Measurements from ENCODE around the gene PACRG. TPM values are rescaled to one million over a fixed set of nuclear protein-coding genes. Genes with fewer than 3 reads are reported as not detected.

The PACRG gene
- total RNA-seq, 1 donor from 2014 or later = 1.2 TPM

DNA sequence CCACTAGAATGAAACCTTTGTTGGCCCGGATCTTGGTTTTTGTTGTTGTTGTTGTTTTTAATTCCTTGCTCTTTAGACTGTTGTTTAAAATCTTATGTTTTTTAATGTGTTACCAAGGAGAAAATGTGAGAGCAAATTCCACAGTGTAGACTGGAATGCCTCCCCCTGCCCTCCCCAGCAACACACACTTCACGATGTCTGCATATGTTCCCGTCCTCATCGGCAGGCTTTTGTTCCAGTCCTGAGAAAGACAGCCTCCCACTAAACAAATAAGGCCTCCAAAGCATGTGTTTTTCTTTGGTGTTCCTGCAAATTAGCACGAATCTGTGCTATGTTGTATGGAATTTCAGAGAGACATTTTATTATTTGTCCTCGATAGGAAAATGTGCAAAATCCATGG lies 423.4 kb downstream of the PACRG start:
- DNase-seq (ENCODE audit: extremely low spot score, unreplicated experiment) = no peak
- H3K9me3 Mint-ChIP-seq (ENCODE audit: unreplicated experiment) = no peaks in the 10 kb centered on the region
- TF ChIP-seq, protein P1, sequence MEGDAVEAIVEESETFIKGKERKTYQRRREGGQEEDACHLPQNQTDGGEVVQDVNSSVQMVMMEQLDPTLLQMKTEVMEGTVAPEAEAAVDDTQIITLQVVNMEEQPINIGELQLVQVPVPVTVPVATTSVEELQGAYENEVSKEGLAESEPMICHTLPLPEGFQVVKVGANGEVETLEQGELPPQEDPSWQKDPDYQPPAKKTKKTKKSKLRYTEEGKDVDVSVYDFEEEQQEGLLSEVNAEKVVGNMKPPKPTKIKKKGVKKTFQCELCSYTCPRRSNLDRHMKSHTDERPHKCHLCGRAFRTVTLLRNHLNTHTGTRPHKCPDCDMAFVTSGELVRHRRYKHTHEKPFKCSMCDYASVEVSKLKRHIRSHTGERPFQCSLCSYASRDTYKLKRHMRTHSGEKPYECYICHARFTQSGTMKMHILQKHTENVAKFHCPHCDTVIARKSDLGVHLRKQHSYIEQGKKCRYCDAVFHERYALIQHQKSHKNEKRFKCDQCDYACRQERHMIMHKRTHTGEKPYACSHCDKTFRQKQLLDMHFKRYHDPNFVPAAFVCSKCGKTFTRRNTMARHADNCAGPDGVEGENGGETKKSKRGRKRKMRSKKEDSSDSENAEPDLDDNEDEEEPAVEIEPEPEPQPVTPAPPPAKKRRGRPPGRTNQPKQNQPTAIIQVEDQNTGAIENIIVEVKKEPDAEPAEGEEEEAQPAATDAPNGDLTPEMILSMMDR (IDR thresholded peaks at IDR 0.05) = no peak
- peak overlapping the region; percentile 30 for H3K4me3 Mint-ChIP-seq (ENCODE audit: unreplicated experiment)
- H3K27me3 Mint-ChIP-seq (ENCODE audit: unreplicated experiment) = peaks cover 8% of the 10 kb centered on the region
- peak overlapping the region; percentile 90 for H3K27ac Mint-ChIP-seq (ENCODE audit: unreplicated experiment)
- H3K36me3 Mint-ChIP-seq (ENCODE audit: unreplicated experiment) = no peaks in the 10 kb centered on the region
- peaks cover 14% of the 10 kb centered on the region for H3K4me1 Mint-ChIP-seq (ENCODE audit: unreplicated experiment)

DNA sequence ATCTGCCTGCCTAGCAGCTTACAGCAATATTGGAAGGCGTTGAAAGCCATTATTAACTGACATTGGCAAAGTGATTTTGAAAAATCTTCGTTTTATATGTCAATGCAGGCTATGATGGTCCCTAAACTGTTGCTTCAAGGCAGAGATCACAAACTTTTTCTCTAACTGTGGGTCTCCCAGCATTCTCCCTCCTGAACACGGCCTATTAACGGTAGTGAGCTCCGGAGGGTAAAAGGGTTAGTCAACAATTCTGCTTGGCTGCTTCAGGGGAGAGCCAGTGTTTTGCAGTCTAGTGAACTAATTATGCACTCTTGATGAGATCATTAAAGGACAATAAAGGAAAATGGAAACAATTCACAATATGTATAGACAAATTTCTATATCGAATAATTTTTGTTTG lies 424.9 kb downstream of the PACRG start:
- Mint-ChIP-seq H3K9me3 (ENCODE audit: unreplicated experiment) (no peaks in the 10 kb centered on the region), H3K36me3 (ENCODE audit: unreplicated experiment) (no peaks in the 10 kb centered on the region), H3K4me3 (ENCODE audit: unreplicated experiment) (no peak overlapping the region), H3K27me3 (ENCODE audit: unreplicated experiment) (peaks cover 7% of the 10 kb centered on the region), H3K4me1 (ENCODE audit: unreplicated experiment) (peaks cover 14% of the 10 kb centered on the region), H3K27ac (ENCODE audit: unreplicated experiment) (no peak overlapping the region)
- TF ChIP-seq, protein P1 (IDR thresholded peaks at IDR 0.05) = no peak
- no peak for DNase-seq (ENCODE audit: extremely low spot score, unreplicated experiment)

DNA sequence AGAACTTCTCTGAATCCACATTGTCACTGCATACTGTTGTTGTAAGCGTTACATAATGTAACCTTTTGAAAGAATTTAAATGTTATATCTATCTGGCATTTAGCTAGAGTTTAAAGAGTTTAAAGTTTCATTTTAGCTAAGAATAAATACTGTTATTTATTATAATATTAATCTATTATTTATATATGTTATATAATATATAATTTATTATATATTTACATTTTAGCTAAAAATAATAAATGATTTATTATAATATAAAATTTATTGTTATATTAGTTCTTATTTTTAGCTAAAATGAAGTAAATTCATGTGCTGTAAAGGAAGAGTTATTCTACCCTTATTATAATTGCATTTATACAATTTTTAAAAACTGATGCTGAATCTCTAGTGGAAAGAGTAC lies 431.3 kb downstream of the PACRG start:
- Mint-ChIP-seq H3K36me3 (ENCODE audit: unreplicated experiment) (no peaks in the 10 kb centered on the region), H3K9me3 (ENCODE audit: unreplicated experiment) (no peaks in the 10 kb centered on the region), H3K27ac (ENCODE audit: unreplicated experiment) (no peak overlapping the region), H3K4me3 (ENCODE audit: unreplicated experiment) (no peak overlapping the region), H3K4me1 (ENCODE audit: unreplicated experiment) (no peaks in the 10 kb centered on the region), H3K27me3 (ENCODE audit: unreplicated experiment) (peaks cover 12% of the 10 kb centered on the region)
- no peak for DNase-seq (ENCODE audit: extremely low spot score, unreplicated experiment)
- TF ChIP-seq, protein P1 (IDR thresholded peaks at IDR 0.05) = no peak

DNA sequence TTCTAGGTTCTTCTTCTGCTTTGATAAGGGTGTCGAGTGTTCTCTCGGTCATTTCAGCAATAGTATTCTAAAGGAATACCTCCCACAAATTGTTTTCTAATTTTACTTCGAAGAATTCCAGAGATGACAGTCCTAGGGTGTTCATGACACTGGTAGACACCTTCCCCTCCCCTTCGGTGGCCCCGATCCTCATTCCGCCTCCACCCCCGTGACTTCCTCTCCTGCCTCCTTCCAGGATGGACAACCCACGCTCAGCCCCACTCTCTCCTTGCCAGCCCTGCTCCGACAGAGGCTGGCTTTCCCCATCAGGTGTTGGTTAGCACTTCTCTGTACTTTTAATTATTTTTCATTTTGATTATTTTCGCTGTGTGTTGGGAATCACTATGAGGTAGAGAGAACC lies 431.9 kb downstream of the PACRG start:
- Mint-ChIP-seq H3K4me1 (ENCODE audit: unreplicated experiment) (no peaks in the 10 kb centered on the region), H3K27me3 (ENCODE audit: unreplicated experiment) (peaks cover 12% of the 10 kb centered on the region), H3K9me3 (ENCODE audit: unreplicated experiment) (no peaks in the 10 kb centered on the region), H3K27ac (ENCODE audit: unreplicated experiment) (no peak overlapping the region), H3K36me3 (ENCODE audit: unreplicated experiment) (no peaks in the 10 kb centered on the region), H3K4me3 (ENCODE audit: unreplicated experiment) (no peak overlapping the region)
- TF ChIP-seq, protein P1 (IDR thresholded peaks at IDR 0.05) = no peak
- no peak for DNase-seq (ENCODE audit: extremely low spot score, unreplicated experiment)

DNA sequence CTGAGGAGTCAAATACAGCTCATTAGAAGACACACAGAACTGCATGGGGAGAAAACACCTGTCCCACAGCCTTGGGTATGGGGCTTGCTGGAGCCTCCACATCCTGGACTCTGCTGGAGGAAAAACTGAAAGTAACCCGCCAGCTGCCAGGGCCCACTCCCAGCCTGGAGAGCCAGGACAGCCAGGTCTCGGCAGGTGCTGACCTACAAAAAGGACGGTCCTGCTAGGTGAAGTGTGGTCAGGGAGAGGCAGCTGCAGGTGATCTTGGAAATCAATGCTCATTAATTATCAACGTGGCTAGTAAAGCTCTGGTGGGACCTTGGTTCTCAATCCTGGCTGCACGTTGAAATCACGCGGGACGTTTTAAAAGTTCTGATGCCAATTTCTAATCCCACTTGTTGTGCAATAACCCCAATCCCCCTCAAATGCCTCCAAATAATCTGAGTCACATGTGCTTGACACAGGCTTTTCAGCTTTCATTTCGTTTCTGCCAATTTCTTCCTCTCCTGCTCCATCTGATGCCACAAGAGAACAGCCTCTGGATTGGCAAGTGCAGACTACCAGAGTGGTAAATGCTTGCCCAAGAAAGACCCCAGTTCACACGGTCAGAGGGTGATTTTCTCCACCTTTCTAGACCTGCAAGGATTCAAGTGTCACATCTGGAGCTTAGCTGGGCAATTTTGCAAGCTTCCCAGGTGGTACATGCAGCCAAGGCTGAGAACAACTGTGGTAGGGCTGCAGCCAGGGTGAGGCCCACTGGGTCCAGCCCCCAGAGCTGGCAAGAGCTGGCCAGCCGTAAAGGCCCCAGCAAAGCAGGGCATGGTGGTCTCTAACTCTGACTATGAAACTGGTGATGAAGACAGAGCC lies 434.5 kb downstream of the PACRG start:
- Mint-ChIP-seq H3K36me3 (ENCODE audit: unreplicated experiment) (no peaks in the 10 kb centered on the region), H3K4me1 (ENCODE audit: unreplicated experiment) (no peaks in the 10 kb centered on the region), H3K9me3 (ENCODE audit: unreplicated experiment) (no peaks in the 10 kb centered on the region), H3K27me3 (ENCODE audit: unreplicated experiment) (peaks cover 10% of the 10 kb centered on the region), H3K4me3 (ENCODE audit: unreplicated experiment) (no peak overlapping the region), H3K27ac (ENCODE audit: unreplicated experiment) (no peak overlapping the region)
- TF ChIP-seq, protein P1 (IDR thresholded peaks at IDR 0.05) = no peak
- no peak for DNase-seq (ENCODE audit: extremely low spot score, unreplicated experiment)

All from osteocyte (in vitro differentiated cells).